Effector CD8-positive, alpha-beta T cell (primary cell): ENCODE measurements around the gene COL25A1.
"Not testable (repeated sequence)": the region's sequence is repeated elsewhere in the genome, so short reads cannot be mapped to it uniquely, and the experiment has no call there.

Experiments used
- DNase-seq: peaks from one replicate; lab custom pipeline; 2025; lab: John Stamatoyannopoulos, UW

The COL25A1 gene

GRCh38 chr4:108916638-108917037 lies 385.8 kb downstream of the COL25A1 start:
- no peak for DNase-seq

GRCh38 chr4:108906866-108907367 lies 395.5 kb downstream of the COL25A1 start:
- no peak for DNase-seq

DNA sequence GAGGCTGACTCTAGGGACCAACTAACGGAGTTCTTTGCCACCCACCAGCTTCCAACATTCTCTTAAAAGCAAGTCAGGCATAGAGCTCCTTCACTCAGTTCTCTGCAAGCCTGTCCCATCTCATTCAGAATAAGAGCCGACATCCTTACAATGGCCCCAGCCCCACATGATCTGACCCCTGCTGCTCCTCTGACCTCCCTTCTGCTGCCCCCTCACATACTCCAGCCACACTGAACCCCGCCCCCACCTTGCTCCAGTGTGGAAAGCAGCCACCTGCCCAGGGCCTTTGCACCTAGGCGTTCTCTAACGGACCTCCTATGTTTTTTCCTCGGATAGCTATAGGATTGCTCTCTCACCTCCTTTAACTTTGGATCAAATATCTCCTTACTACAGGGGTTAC lies 396.5 kb downstream of the COL25A1 start:
- DNase-seq, result no peak

- no peak for DNase-seq
Measured at GRCh38 chr4:108903464-108904221, 398.8 kb downstream of the COL25A1 start.

DNA sequence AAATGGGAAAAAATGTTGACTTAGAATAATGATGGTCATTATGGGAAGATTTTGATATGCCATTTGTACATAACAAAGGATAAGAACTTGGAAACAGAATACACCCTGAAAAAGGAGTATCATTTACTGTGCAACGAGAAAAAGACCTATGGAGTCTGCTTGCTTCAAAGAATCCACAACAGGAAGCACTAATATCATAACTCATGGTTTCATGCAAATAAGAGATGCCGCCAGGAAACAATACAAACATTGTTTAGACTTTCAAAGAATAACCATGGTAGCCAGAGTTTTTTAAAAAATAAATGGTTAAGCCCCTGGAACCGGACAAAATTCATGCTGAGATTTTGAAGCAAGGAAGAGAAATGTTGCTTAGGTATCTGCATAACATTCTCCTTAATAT lies 399.7 kb downstream of the COL25A1 start:
- DNase-seq, result no peak

DNA sequence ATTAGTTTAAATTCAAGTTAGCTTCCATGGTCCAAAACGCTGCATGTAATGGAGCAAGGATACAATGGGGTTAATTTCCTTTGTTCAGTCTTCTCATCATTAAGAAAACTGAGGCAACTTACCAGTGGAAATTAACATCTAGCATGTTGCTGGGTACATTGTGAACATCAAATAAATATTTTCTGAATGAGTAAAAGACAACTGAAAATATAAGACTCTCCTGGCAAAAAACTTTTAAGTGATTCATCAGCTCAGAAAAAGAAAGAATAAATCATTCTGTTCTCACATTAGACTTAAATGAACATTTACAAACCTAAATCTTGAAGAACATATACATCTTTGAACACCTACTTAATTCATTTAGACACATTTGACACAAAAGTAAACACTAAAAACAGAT lies 401.2 kb downstream of the COL25A1 start:
- DNase-seq, result no peak

DNA sequence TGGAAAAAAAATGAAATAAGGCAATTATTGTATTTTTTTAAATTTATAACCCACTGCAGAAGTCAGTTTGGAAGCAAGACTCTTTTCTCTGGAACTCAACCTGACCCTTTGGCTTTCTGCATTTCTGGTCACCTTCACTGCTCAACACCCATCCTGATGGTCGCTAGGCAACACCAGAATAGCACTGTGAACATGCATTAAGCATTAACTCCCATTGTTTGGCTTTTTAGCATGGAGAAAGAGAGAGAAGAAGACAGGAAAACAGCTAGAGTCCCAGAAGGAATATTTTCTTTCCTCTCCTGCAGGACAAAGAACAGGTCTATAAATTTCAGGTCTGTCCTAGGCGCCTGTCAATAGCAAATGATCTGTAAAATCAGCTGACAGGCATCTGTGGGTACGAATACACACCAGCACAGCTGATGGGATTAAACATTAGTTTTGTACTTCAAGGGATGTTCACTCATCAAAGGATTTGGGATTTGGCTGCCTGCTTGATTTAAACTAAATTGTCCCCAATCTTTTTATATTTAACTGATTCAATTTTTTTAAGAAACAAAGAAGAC lies 402.4 kb downstream of the COL25A1 start:
- DNase-seq, result no peak

DNA sequence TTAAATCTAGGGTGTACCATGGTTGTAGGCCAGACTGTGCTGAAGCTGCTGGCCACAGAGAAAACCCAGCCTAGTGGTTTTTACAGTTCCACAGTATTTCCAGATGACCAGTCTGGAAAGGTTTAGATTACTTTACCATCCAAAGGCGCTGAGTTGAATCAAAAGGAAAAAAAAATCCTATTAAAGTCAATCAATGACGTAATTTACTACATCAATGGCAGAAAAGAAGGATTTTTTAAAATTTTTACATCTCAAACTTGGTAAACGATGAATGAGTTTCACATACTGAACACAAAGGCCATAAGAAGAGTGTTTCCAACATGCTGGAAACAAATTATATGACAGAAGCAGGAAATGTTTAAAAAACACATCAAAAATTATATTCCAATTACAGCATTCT lies 409.0 kb downstream of the COL25A1 start:
- DNase-seq, result no peak

DNA sequence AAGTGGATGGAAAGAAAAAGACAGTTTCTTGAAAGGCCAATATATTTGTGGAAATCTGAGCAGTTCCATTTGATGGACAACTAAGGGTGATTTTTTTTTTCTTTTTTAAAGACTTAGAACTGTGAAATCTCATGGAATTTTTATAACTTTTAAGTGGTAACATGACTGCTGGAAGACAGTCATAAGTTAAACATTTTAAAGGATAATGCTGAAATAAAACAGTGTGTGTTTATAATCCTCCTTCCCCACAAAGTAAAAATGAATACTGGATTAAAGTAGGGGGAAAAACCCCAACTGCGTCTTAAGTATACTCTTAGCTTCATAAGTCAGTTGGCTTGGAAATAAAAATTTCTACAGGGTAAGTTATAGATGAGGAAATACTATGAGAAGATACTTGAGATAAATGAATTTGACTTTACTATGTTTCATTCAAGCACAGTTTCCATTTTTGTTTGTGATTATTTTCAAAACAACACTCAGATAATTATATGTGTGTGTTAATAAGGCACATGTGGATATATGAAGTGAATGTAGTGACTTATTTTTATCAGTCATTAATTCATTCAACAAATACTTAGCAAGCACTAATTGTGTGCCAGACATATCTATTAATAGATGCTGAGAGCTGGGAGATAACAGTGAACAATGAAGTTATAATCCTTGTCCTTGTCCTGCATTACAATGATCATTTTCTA lies 410.4 kb downstream of the COL25A1 start:
- no peak for DNase-seq

DNA sequence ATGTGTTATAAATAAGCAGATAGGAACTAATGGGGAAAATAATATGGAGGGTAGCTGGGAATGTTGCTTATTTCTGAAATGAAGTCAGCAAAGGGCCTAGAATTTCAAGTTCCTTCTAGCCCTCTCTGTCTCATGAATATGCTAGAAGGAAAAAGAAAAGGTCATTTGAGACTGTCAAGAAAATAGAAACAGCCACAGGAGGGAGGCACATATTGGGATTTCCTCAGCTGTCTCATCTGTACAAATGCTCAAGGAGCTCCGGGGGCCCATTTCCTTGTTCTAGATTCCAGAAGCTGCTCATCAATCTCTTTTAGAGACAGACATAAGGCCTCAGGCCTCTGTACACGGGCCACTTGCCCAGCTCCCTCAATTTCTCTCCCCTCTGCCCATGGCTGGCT lies 412.0 kb downstream of the COL25A1 start:
- no peak for DNase-seq

- no peak for DNase-seq
Measured at GRCh38 chr4:108889696-108890483, 412.6 kb downstream of the COL25A1 start.

- no peak for DNase-seq
Measured at GRCh38 chr4:108888769-108889168, 413.7 kb downstream of the COL25A1 start.

DNA sequence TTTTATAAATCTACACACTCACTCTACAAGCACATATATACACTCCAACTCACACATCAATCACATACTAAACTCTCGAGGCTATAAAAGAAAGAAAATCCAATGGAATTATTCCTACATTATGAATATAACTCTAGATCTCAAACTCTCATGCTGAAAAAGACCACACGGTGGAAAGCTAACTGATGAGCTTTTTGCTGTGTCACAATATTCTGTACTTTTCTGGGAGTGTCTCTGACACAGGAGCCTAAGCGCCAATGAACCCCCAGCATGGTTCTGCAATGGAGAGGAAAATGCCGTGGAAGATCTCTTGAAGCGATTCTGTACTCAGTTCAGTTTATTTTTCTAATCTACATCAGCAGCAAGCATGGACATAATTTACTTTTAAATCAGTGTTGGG lies 415.4 kb downstream of the COL25A1 start:
- DNase-seq, result no peak

DNA sequence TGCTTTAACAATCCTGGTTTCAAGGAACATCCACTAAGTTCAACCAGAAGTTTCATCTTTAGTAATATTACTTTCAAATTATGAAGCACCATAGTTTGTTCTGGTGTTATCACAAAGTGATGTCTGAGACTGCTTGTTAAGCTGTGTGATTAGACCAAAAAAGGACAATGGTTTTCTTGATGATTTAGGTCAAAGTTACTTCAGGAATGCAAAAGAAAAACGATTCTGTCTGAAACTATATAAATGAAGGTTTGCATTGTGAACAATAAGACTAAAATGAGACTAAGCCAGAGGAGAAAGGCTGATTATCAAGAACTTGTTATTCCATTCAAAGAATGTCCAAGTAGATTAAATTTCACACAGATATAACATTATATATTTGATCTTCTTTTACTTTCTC lies 417.2 kb downstream of the COL25A1 start:
- no peak for DNase-seq

GRCh38 chr4:108884596-108884995 lies 417.9 kb downstream of the COL25A1 start:
- no peak for DNase-seq

DNA sequence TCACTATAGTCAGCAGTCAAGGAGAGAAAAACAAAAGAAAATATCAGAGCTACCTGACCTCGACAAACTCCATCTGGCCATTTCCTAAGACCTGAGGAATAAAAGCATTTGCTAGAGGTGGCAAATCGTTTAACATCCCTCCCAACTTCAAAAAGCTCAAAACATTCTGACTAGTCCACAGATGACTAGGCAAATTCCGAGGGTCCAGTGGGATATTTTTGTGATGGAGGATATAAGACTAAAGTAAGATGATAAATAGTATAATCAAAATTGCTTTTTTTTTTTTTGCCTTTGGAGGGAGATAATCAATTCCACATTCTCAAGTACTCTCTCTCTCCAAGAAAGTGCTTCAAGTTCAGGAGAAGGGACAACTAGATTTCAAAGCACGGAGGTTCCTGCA lies 420.5 kb downstream of the COL25A1 start:
- DNase-seq, result no peak

DNA sequence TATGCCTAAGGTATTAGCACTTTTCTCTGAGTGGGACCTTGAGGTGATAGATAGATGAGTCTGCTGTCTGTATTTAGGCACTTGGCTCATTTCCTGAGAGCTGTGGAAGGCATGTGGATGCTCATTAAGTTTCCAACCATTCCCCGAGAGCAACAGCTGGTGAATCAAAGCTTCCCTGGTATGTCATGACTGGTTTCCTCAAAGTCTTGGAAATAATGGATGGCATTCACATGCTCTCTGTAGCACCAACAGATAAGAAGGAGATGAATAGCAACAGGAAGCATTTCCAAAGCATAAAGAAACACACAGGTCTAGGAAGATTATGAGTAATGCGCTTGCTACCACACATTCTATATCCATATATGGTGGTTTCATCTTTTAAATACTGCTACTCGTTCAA lies 421.3 kb downstream of the COL25A1 start:
- DNase-seq, result no peak

DNA sequence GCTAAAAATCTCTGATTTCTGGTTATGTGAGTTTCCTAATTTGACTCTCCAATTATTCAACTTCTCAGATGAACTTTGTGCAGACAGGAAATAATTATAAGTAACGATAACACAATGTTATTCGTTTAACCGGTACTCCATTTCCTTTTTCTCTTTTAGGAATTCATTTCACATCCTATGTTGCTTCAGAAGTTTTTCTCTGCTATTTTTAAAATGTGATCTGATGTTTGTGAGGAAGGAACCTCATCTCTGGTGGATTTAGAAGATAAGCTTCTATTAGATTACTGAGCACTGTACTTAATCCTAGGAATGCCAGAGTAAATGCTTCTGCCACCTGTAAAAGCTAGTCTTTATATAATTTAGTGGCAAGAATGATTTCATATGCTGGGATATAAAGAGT lies 423.7 kb downstream of the COL25A1 start:
- no peak for DNase-seq

DNA sequence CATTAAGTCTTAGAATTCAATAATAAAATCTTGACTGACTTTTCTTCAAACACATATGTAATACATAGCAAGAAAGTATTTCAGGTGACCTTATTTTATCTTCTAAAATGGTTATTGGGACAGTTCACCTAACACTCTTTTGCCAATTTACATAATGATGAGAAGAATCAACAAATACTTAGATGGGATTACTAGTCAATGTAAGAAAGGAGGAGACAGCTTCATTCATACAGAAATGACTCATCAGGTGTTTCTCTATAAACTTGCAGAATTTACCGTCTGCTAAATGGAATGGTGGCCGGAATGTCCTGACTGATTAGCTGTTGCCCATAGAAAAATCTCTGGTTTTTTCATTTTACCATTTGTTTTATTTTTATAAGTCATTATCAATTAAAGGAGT lies 424.6 kb downstream of the COL25A1 start:
- no peak for DNase-seq

GRCh38 chr4:108874806-108875205 lies 427.7 kb downstream of the COL25A1 start:
- DNase-seq, result no peak

GRCh38 chr4:108869970-108870369 lies 432.5 kb downstream of the COL25A1 start:
- DNase-seq, result not testable (repeated sequence)

GRCh38 chr4:108868606-108869227 lies 433.7 kb downstream of the COL25A1 start:
- DNase-seq, result no peak
